Glutamatergic neuron (in vitro differentiated cells): ENCODE measurements around the gene MSH5. TPM values are rescaled to one million over a fixed set of nuclear protein-coding genes. Genes with fewer than 3 reads are reported as not detected.
A peak's percentile ranks its signal among the peaks of the same experiment; 100 is the strongest.
"Not testable (repeated sequence)": the region's sequence is repeated elsewhere in the genome, so short reads cannot be mapped to it uniquely, and the experiment has no call there.

Experiments
- DNase-seq: peaks from one replicate; pipeline ENCODE4 v3.0.0; 2022
- H3K27ac Mint-ChIP-seq: one replicate; pipeline ENCODE4 v1.8.0; 2020; ENCODE audit warnings: mild to moderate bottlenecking, mixed read lengths, inconsistent platforms; ENCODE audit not compliant: unreplicated experiment
- H3K27me3 Mint-ChIP-seq: one replicate; pipeline ENCODE4 v1.8.0; 2020; ENCODE audit warnings: mild to moderate bottlenecking, moderate library complexity, mixed read lengths, inconsistent platforms; ENCODE audit not compliant: unreplicated experiment
- H3K36me3 Mint-ChIP-seq: one replicate; pipeline ENCODE4 v1.8.0; 2020; ENCODE audit warnings: mild to moderate bottlenecking, mixed read lengths, inconsistent platforms; ENCODE audit not compliant: unreplicated experiment
- H3K4me1 Mint-ChIP-seq: one replicate; pipeline ENCODE4 v1.8.0; 2020; ENCODE audit warnings: mild to moderate bottlenecking, low read depth, mixed read lengths, inconsistent platforms; ENCODE audit not compliant: unreplicated experiment
- H3K4me3 Mint-ChIP-seq: one replicate; pipeline ENCODE4 v1.8.0; 2020; ENCODE audit warnings: mild to moderate bottlenecking, mixed read lengths, inconsistent platforms; ENCODE audit not compliant: unreplicated experiment
- H3K9me3 Mint-ChIP-seq: one replicate; pipeline ENCODE4 v1.8.0; 2020; ENCODE audit warnings: mild to moderate bottlenecking, moderate library complexity, mixed read lengths, inconsistent platforms; ENCODE audit not compliant: unreplicated experiment
- CTCF ChIP-seq: fragments of 200-600 bp; sonication (generic); IDR thresholded peaks from one replicate; pipeline ENCODE4 v1.5.0; 2021; ENCODE audit not compliant: partially characterized antibody, unreplicated experiment
- total RNA-seq: library from RNA; stranded (reverse); fragmentation: NEBNext Ultra II Directional; extraction: Animal tissue kit (Norgen Biotek cat#: 25700); gene quantifications from one replicate; pipeline ENCODE4 v1.2.1, GENCODE V29; 2021; ENCODE audit not compliant: unreplicated experiment

The MSH5 gene
- total RNA-seq, 1 donor from 2014 or later = 25.7 TPM

- H3K9me3 Mint-ChIP-seq = peaks cover 18% of the 10 kb centered on the region
- peaks cover 4% of the 10 kb centered on the region for H3K36me3 Mint-ChIP-seq
- TF ChIP-seq CTCF = no peak
- H3K4me1 Mint-ChIP-seq = peaks cover 18% of the 10 kb centered on the region
- H3K27ac Mint-ChIP-seq = peak overlapping the region; percentile 100
- peak; percentile 49 for DNase-seq
- peak overlapping the region; percentile 94 for H3K4me3 Mint-ChIP-seq
- H3K27me3 Mint-ChIP-seq = peaks cover 9% of the 10 kb centered on the region
These were observed 55.2 kb downstream of the MSH5 start for GRCh38 chr6:31794866-31795615.

- H3K4me3 Mint-ChIP-seq = peak within 1 kb of the TSS; percentile 94
- peak; percentile 91 for DNase-seq
- peaks cover 15% of the 10 kb centered on the region for H3K9me3 Mint-ChIP-seq
- H3K27ac Mint-ChIP-seq = peak within 1 kb of the TSS; percentile 100
- peaks cover under 1% of the 10 kb centered on the region for H3K36me3 Mint-ChIP-seq
- H3K4me1 Mint-ChIP-seq = peaks cover 18% of the 10 kb centered on the region
- peak; percentile 78 for TF ChIP-seq CTCF
- peaks cover 9% of the 10 kb centered on the region for H3K27me3 Mint-ChIP-seq
These were observed 56.0 kb downstream of the MSH5 start, which contains the start of gene VARS1 for GRCh38 chr6:31795616-31796298. TSS of gene VARS1 (minus strand) at chr6:31795752. CDS start at chr6:31795217, 535 bp downstream.

- Mint-ChIP-seq H3K27me3 (peaks cover 9% of the 10 kb centered on the region), H3K9me3 (peaks cover 15% of the 10 kb centered on the region), H3K4me3 (peak overlapping the region; percentile 69), H3K27ac (peak overlapping the region; percentile 82), H3K4me1 (peaks cover 11% of the 10 kb centered on the region), H3K36me3 (no peaks in the 10 kb centered on the region)
- TF ChIP-seq CTCF = no peak
- no peak for DNase-seq
These were observed 57.2 kb downstream of the MSH5 start for GRCh38 chr6:31796993-31797385.

GRCh38 chr6:31797588-31797987, 57.8 kb downstream of the MSH5 start:
- Mint-ChIP-seq H3K4me3 (no peak overlapping the region), H3K27ac (peak overlapping the region; percentile 33), H3K36me3 (no peaks in the 10 kb centered on the region), H3K27me3 (peaks cover 8% of the 10 kb centered on the region), H3K4me1 (peaks cover 9% of the 10 kb centered on the region), H3K9me3 (peaks cover 15% of the 10 kb centered on the region)
- TF ChIP-seq CTCF = no peak
- no peak for DNase-seq

- no peak for DNase-seq
- TF ChIP-seq CTCF = no peak
- H3K27ac Mint-ChIP-seq = no peak overlapping the region
These were observed 60.0 kb downstream of the MSH5 start for GRCh38 chr6:31799781-31800180.

GRCh38 chr6:31801031-31801927, 61.5 kb downstream of the MSH5 start:
- not testable (repeated sequence) for H3K27ac Mint-ChIP-seq, H3K27me3 Mint-ChIP-seq, H3K36me3 Mint-ChIP-seq, H3K4me1 Mint-ChIP-seq, H3K4me3 Mint-ChIP-seq, DNase-seq, H3K9me3 Mint-ChIP-seq

More at GRCh38 chr6:31799781-31800180, 60.0 kb downstream of the MSH5 start:
- Mint-ChIP-seq H3K27me3 (peaks cover 4% of the 10 kb centered on the region), H3K9me3 (peaks cover 10% of the 10 kb centered on the region), H3K4me3 (no peak overlapping the region), H3K4me1 (no peaks in the 10 kb centered on the region), H3K36me3 (no peaks in the 10 kb centered on the region)
